ENCODE data around the gene SPOCK1.

SPOCK1 gene

GRCh38 chr5:137144656-137145055 lies 354.5 kb downstream of the SPOCK1 start:
- Histone ChIP-seq H3K9ac (ENCODE audit: low read depth in 1 of 2, low read length in 2 of 2) (no peak overlapping the region), H3K27ac (ENCODE audit: low read depth in 2 of 2, low read length in 2 of 2) (no peak overlapping the region), H3K27me3 (ENCODE audit: control insufficient read depth in 2 of 2, insufficient read depth in 2 of 2, low read length in 2 of 2) (no peaks in the 10 kb centered on the region), H3K4me3 (ENCODE audit: low read length in 2 of 2) (no peak overlapping the region), H3K36me3 (ENCODE audit: control insufficient read depth in 2 of 2, insufficient read depth in 2 of 2, low read length in 2 of 2) (no peaks in the 10 kb centered on the region), H3K4me1 (ENCODE audit: control insufficient read depth in 2 of 2, insufficient read depth in 2 of 2, low read length in 2 of 2) (no peaks in the 10 kb centered on the region), H3K9me3 (ENCODE audit: control insufficient read depth in 2 of 2, low read length in 2 of 2) (no peaks in the 10 kb centered on the region)

GRCh38 chr5:137142764-137143605 lies 356.1 kb downstream of the SPOCK1 start:
- H3K4me3 ChIP-seq (ENCODE audit: low read length in 2 of 2): no peak overlapping the region
- no peak overlapping the region for H3K27ac ChIP-seq (ENCODE audit: low read depth in 2 of 2, low read length in 2 of 2)
- H3K4me1 ChIP-seq (ENCODE audit: control insufficient read depth in 2 of 2, insufficient read depth in 2 of 2, low read length in 2 of 2): no peaks in the 10 kb centered on the region
- H3K27me3 ChIP-seq (ENCODE audit: control insufficient read depth in 2 of 2, insufficient read depth in 2 of 2, low read length in 2 of 2): no peaks in the 10 kb centered on the region
- H3K9ac ChIP-seq (ENCODE audit: low read depth in 1 of 2, low read length in 2 of 2): no peak overlapping the region
- H3K9me3 ChIP-seq (ENCODE audit: control insufficient read depth in 2 of 2, low read length in 2 of 2): no peaks in the 10 kb centered on the region
- no peaks in the 10 kb centered on the region for H3K36me3 ChIP-seq (ENCODE audit: control insufficient read depth in 2 of 2, insufficient read depth in 2 of 2, low read length in 2 of 2)

GRCh38 chr5:137142346-137142745 lies 356.8 kb downstream of the SPOCK1 start:
- Histone ChIP-seq H3K9me3 (ENCODE audit: control insufficient read depth in 2 of 2, low read length in 2 of 2) (no peaks in the 10 kb centered on the region), H3K36me3 (ENCODE audit: control insufficient read depth in 2 of 2, insufficient read depth in 2 of 2, low read length in 2 of 2) (no peaks in the 10 kb centered on the region), H3K27me3 (ENCODE audit: control insufficient read depth in 2 of 2, insufficient read depth in 2 of 2, low read length in 2 of 2) (no peaks in the 10 kb centered on the region), H3K27ac (ENCODE audit: low read depth in 2 of 2, low read length in 2 of 2) (no peak overlapping the region), H3K4me1 (ENCODE audit: control insufficient read depth in 2 of 2, insufficient read depth in 2 of 2, low read length in 2 of 2) (no peaks in the 10 kb centered on the region), H3K4me3 (ENCODE audit: low read length in 2 of 2) (no peak overlapping the region), H3K9ac (ENCODE audit: low read depth in 1 of 2, low read length in 2 of 2) (no peak overlapping the region)

DNA sequence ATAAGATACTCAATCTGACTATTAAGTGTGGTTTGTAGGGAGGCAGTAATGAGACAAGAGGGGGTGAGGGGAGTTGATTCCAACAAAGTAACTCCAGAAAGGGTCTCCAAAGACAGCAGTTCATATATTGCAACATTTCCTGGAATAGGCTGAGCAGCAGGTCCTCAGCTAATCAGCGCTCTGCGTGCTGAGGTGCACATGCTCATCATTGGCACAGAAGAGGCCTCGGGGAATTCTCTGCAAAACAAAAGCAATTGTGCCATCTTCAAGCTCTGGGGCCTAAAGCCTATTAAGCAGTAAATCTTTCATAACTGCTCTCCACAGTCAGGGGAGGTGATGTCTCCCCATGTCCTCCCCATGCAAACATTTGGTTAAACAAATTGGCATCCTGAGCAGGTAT lies 357.3 kb downstream of the SPOCK1 start:
- H3K27ac ChIP-seq (ENCODE audit: low read depth in 2 of 2, low read length in 2 of 2): no peak overlapping the region
- H3K9ac ChIP-seq (ENCODE audit: low read depth in 1 of 2, low read length in 2 of 2): no peak overlapping the region
- H3K4me1 ChIP-seq (ENCODE audit: control insufficient read depth in 2 of 2, insufficient read depth in 2 of 2, low read length in 2 of 2): no peaks in the 10 kb centered on the region

GRCh38 chr5:137136991-137137632 lies 362.0 kb downstream of the SPOCK1 start:
- Histone ChIP-seq H3K27me3 (ENCODE audit: control insufficient read depth in 2 of 2, insufficient read depth in 2 of 2, low read length in 2 of 2) (no peaks in the 10 kb centered on the region), H3K27ac (ENCODE audit: low read depth in 2 of 2, low read length in 2 of 2) (no peak overlapping the region), H3K36me3 (ENCODE audit: control insufficient read depth in 2 of 2, insufficient read depth in 2 of 2, low read length in 2 of 2) (no peaks in the 10 kb centered on the region)

More for the DNA sequence above, 357.3 kb downstream of the SPOCK1 start:
- Histone ChIP-seq H3K36me3 (ENCODE audit: control insufficient read depth in 2 of 2, insufficient read depth in 2 of 2, low read length in 2 of 2) (no peaks in the 10 kb centered on the region), H3K27me3 (ENCODE audit: control insufficient read depth in 2 of 2, insufficient read depth in 2 of 2, low read length in 2 of 2) (no peaks in the 10 kb centered on the region), H3K4me3 (ENCODE audit: low read length in 2 of 2) (no peak overlapping the region), H3K9me3 (ENCODE audit: control insufficient read depth in 2 of 2, low read length in 2 of 2) (no peaks in the 10 kb centered on the region)

DNA sequence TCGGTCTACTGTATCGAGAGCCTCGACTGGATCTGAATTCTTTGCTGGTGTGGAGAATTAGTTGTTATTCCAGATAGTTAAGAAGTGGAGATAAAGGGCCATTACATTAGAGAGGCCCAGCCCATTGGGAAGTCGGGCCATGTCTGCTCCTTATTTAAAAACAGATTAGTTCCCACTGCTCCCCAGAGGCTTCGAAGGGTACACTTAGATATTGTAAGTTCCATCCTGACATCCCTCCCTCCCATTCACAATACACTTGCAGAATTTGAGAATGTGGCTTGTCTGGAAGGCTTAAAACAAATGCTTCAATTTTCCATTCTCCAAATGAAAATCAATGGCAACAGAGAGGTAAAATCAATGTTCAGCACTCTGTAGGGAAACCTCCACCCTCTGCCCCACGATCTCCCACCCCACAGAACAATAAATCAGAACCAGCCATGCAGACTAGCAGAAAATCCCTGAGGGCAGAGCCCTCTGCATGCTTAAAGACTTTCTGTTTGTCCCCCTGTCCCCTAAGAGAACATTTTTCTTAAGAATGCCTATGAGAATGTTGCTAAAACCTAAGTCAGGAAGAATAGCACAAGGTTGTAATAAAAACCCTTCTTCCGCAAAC lies 364.1 kb downstream of the SPOCK1 start:
- H3K9ac ChIP-seq (ENCODE audit: low read depth in 1 of 2, low read length in 2 of 2): no peak overlapping the region

More at GRCh38 chr5:137136991-137137632, 362.0 kb downstream of the SPOCK1 start:
- Histone ChIP-seq H3K4me3 (ENCODE audit: low read length in 2 of 2) (no peak overlapping the region), H3K9ac (ENCODE audit: low read depth in 1 of 2, low read length in 2 of 2) (no peak overlapping the region), H3K4me1 (ENCODE audit: control insufficient read depth in 2 of 2, insufficient read depth in 2 of 2, low read length in 2 of 2) (no peaks in the 10 kb centered on the region), H3K9me3 (ENCODE audit: control insufficient read depth in 2 of 2, low read length in 2 of 2) (no peaks in the 10 kb centered on the region)

DNA sequence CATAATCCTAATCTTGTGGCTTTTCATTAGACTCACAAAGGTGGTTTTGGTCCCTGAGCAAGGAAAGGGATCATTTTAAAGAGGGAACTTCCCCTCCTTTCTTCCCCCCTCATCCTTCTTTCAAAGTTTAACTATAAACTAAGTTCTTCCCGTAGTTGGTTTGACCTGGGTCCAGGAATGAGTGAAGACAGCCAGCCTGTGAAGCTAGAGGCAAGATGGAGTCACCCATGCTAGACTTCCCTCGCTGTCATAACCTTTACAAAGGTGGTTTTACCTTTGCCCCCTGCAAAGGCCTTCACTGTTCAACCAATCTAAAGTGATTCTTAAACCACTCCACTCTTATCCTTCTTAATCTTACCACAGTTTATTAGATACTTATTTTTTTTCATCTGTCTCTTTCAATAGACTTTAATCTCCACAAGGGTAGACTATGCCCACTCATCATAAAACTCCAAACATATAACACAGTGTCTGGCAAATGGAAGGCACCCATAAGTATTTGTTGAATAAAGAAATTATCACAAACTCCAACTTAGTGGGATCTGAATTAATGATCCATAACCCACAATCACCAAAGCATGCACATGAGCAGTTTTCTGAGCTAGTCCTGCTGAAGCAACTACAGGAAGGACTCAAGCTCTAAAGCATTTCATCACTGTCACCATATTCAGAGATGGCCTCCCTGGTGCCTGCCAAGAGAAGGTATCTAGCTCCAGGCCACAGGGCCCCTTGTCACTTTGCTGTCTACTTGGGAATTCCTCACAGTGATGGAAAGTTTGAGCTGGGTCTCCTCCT lies 369.0 kb downstream of the SPOCK1 start:
- no peak overlapping the region for H3K4me3 ChIP-seq (ENCODE audit: low read length in 2 of 2)
- H3K36me3 ChIP-seq (ENCODE audit: control insufficient read depth in 2 of 2, insufficient read depth in 2 of 2, low read length in 2 of 2): no peaks in the 10 kb centered on the region
- H3K9me3 ChIP-seq (ENCODE audit: control insufficient read depth in 2 of 2, low read length in 2 of 2): no peaks in the 10 kb centered on the region
- no peak overlapping the region for H3K27ac ChIP-seq (ENCODE audit: low read depth in 2 of 2, low read length in 2 of 2)
- H3K27me3 ChIP-seq (ENCODE audit: control insufficient read depth in 2 of 2, insufficient read depth in 2 of 2, low read length in 2 of 2): no peaks in the 10 kb centered on the region
- no peaks in the 10 kb centered on the region for H3K4me1 ChIP-seq (ENCODE audit: control insufficient read depth in 2 of 2, insufficient read depth in 2 of 2, low read length in 2 of 2)
- H3K9ac ChIP-seq (ENCODE audit: low read depth in 1 of 2, low read length in 2 of 2): no peak overlapping the region

More for the DNA sequence above, 364.1 kb downstream of the SPOCK1 start:
- Histone ChIP-seq H3K27me3 (ENCODE audit: control insufficient read depth in 2 of 2, insufficient read depth in 2 of 2, low read length in 2 of 2) (no peaks in the 10 kb centered on the region), H3K27ac (ENCODE audit: low read depth in 2 of 2, low read length in 2 of 2) (no peak overlapping the region), H3K4me1 (ENCODE audit: control insufficient read depth in 2 of 2, insufficient read depth in 2 of 2, low read length in 2 of 2) (no peaks in the 10 kb centered on the region), H3K4me3 (ENCODE audit: low read length in 2 of 2) (no peak overlapping the region), H3K36me3 (ENCODE audit: control insufficient read depth in 2 of 2, insufficient read depth in 2 of 2, low read length in 2 of 2) (no peaks in the 10 kb centered on the region), H3K9me3 (ENCODE audit: control insufficient read depth in 2 of 2, low read length in 2 of 2) (no peaks in the 10 kb centered on the region)

DNA sequence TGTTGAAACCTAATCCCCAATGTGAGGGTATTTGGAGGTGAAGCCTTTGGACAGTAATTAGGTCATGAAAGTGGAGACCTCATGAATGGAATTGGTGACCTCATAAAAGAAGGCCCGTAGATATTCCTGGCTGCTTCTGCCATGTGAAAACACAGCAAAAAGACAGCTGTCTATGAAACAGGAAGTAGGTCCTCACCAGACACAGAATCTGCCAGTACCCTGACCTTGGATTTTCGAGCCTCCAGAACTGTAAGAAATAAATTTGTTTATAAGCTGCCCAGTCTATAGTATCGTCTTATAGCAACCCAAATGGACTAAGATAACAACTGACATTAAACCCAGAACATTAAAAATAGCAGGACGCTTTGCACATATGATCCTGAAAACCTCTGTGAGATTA lies 371.1 kb downstream of the SPOCK1 start:
- H3K4me3 ChIP-seq (ENCODE audit: low read length in 2 of 2): no peak overlapping the region
- H3K27ac ChIP-seq (ENCODE audit: low read depth in 2 of 2, low read length in 2 of 2): no peak overlapping the region
- no peaks in the 10 kb centered on the region for H3K4me1 ChIP-seq (ENCODE audit: control insufficient read depth in 2 of 2, insufficient read depth in 2 of 2, low read length in 2 of 2)
- no peak overlapping the region for H3K9ac ChIP-seq (ENCODE audit: low read depth in 1 of 2, low read length in 2 of 2)
- H3K27me3 ChIP-seq (ENCODE audit: control insufficient read depth in 2 of 2, insufficient read depth in 2 of 2, low read length in 2 of 2): no peaks in the 10 kb centered on the region
- no peaks in the 10 kb centered on the region for H3K9me3 ChIP-seq (ENCODE audit: control insufficient read depth in 2 of 2, low read length in 2 of 2)
- H3K36me3 ChIP-seq (ENCODE audit: control insufficient read depth in 2 of 2, insufficient read depth in 2 of 2, low read length in 2 of 2): no peaks in the 10 kb centered on the region

GRCh38 chr5:137126829-137127228 lies 372.3 kb downstream of the SPOCK1 start:
- Histone ChIP-seq H3K4me1 (ENCODE audit: control insufficient read depth in 2 of 2, insufficient read depth in 2 of 2, low read length in 2 of 2) (no peaks in the 10 kb centered on the region), H3K27me3 (ENCODE audit: control insufficient read depth in 2 of 2, insufficient read depth in 2 of 2, low read length in 2 of 2) (no peaks in the 10 kb centered on the region), H3K9ac (ENCODE audit: low read depth in 1 of 2, low read length in 2 of 2) (no peak overlapping the region), H3K9me3 (ENCODE audit: control insufficient read depth in 2 of 2, low read length in 2 of 2) (no peaks in the 10 kb centered on the region), H3K27ac (ENCODE audit: low read depth in 2 of 2, low read length in 2 of 2) (no peak overlapping the region), H3K36me3 (ENCODE audit: control insufficient read depth in 2 of 2, insufficient read depth in 2 of 2, low read length in 2 of 2) (no peaks in the 10 kb centered on the region), H3K4me3 (ENCODE audit: low read length in 2 of 2) (no peak overlapping the region)

All from mucosa of rectum (tissue), 2 donors.